GM23248 (cell line): ENCODE measurements around the gene PRKACB. TPM values are rescaled to one million over a fixed set of nuclear protein-coding genes. Genes with fewer than 3 reads are reported as not detected.

ENCODE experiments used
- DNase-seq: peaks from one replicate; pipeline ENCODE4 v3.0.0-alpha.2; 2015
- H2AFZ ChIP-seq: fragments of 200-600 bp; sonication (generic); 2 replicates; pipeline ENCODE4 v1.6.1; 2016; ENCODE audit warnings: antibody characterized with exemption
- H3F3A ChIP-seq: fragments of 200-600 bp; sonication (generic); 2 replicates; pipeline ENCODE4 v1.6.1; 2016; ENCODE audit warnings: mild to moderate bottlenecking, antibody characterized with exemption, mixed run types; ENCODE audit not compliant: insufficient read depth
- H3K27ac ChIP-seq: fragments of 200-600 bp; sonication (generic); 2 replicates; pipeline ENCODE4 v1.5.1; 2016; ENCODE audit warnings: mild to moderate bottlenecking
- H3K27me3 ChIP-seq: fragments of 200-600 bp; sonication (generic); replicated peaks from 2 replicates; pipeline ENCODE4 v1.6.1; 2016; ENCODE audit warnings: mild to moderate bottlenecking; ENCODE audit not compliant: insufficient read depth
- H3K36me3 ChIP-seq: fragments of 200-600 bp; sonication (generic); 2 replicates; pipeline ENCODE4 v1.6.1; 2016; ENCODE audit warnings: low read depth, mild to moderate bottlenecking
- H3K4me1 ChIP-seq: fragments of 200-600 bp; sonication (generic); 2 replicates; pipeline ENCODE4 v1.6.1; 2016; ENCODE audit warnings: mild to moderate bottlenecking; ENCODE audit not compliant: insufficient read depth
- H3K4me2 ChIP-seq: fragments of 200-600 bp; sonication (generic); one replicate; pipeline ENCODE4 v1.6.1; 2016; ENCODE audit warnings: mild to moderate bottlenecking; ENCODE audit not compliant: unreplicated experiment
- H3K4me3 ChIP-seq: fragments of 200-600 bp; sonication (generic); 2 replicates; pipeline ENCODE4 v1.5.1; 2016; ENCODE audit warnings: mild to moderate bottlenecking
- H3K79me2 ChIP-seq: fragments of 200-600 bp; sonication (generic); 2 replicates; pipeline ENCODE4 v1.6.1; 2016; ENCODE audit warnings: mild to moderate bottlenecking; ENCODE audit not compliant: insufficient read depth
- H3K9ac ChIP-seq: fragments of 200-600 bp; sonication (generic); 2 replicates; pipeline ENCODE4 v1.6.1; 2016; ENCODE audit warnings: mild to moderate bottlenecking
- H3K9me2 ChIP-seq: fragments of 200-600 bp; sonication (generic); 2 replicates; pipeline ENCODE4 v1.6.1; 2016; ENCODE audit warnings: mixed run types, mild to moderate bottlenecking, moderate library complexity; ENCODE audit not compliant: insufficient read depth
- H3K9me3 ChIP-seq: fragments of 200-600 bp; sonication (generic); one replicate; pipeline ENCODE4 v1.6.1; 2017; ENCODE audit warnings: low read depth
- H4K20me1 ChIP-seq: fragments of 200-600 bp; sonication (generic); 2 replicates; pipeline ENCODE4 v1.6.0; 2016; ENCODE audit not compliant: insufficient read depth
- EZH2 ChIP-seq: fragments of 200-600 bp; sonication (generic); IDR thresholded peaks from 2 replicates; pipeline ENCODE4 v1.6.1; 2018; ENCODE audit warnings: antibody characterized with exemption, mild to moderate bottlenecking; ENCODE audit not compliant: insufficient read depth, poor library complexity, severe bottlenecking
- EZH2phosphoT487 ChIP-seq: fragments of 200-600 bp; sonication (generic); IDR thresholded peaks from 2 replicates; pipeline ENCODE4 v1.6.1; 2018; ENCODE audit warnings: antibody characterized with exemption, moderate library complexity, mild to moderate bottlenecking, low read depth; ENCODE audit not compliant: insufficient read depth
- WGBS, 2 experiments: methylation state at CpG; one replicate each; pipeline ENCODE4 v1.1.6; 2015 to 2017; ENCODE audit warnings: low lambda C conversion rate in 2 of 2, low coverage in 1 of 2; ENCODE audit errors: missing lambda C conversion rate in 2 of 2; 5-methylcytosine and 5-hydroxymethylcytosine counted together
- in situ Hi-C: fragments of 300-500 bp; cut with MboI; formaldehyde crosslinking; loops from 2 replicates; pipeline ENCODE4 v1.15.0; 2020
- polyA plus RNA-seq: library from polyadenylated mRNA; unstranded; fragments of >200 nt; fragmentation: Nextera tagmentation; extraction: Ambion mirVana; gene quantifications from 2 replicates; pipeline ENCODE4 v1.2.1, GENCODE V29; 2016
- total RNA-seq: library from RNA; depleted of rRNA; stranded (reverse); fragments of >200 nt; shearing (Covaris generic); gene quantifications from 2 replicates; pipeline ENCODE4 v1.2.3, GENCODE V29; 2014

Gene PRKACB
- total and polyA plus RNA-seq, 2 experiments from 2014 or later: 23.9 to 25.6 TPM

DNA sequence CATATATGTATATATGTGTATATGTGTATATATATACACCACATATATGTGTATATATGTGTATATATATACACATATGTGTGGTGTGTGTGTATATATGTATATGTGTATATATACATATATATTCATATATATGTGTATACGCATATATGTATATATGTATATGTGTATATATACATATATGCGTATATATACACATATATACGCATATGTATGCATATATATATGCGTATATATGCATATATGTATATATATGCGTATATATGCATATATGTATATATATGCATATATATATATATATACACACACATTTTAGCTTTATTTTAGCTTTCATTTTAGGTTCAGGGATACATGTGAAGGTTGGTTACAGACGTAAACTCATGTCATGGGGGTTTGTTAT, 54.8 kb downstream of the PRKACB start:
- in situ Hi-C loops: no loop called here
- Histone ChIP-seq H3F3A (no peaks in the 10 kb centered on the region), H3K9ac (no peak overlapping the region), H3K79me2 (no peaks in the 10 kb centered on the region), H3K4me1 (no peaks in the 10 kb centered on the region), H3K27me3 (no peaks in the 10 kb centered on the region), H3K4me3 (no peak overlapping the region), H3K4me2 (no peak overlapping the region), H3K27ac (no peak overlapping the region), H4K20me1 (no peaks in the 10 kb centered on the region), H2AFZ (no peak overlapping the region), H3K9me2 (no peaks in the 10 kb centered on the region), H3K36me3 (peaks cover 13% of the 10 kb centered on the region), H3K9me3 (no peaks in the 10 kb centered on the region)
- no peak for TF ChIP-seq EZH2
- no peak for TF ChIP-seq EZH2phosphoT487
- DNase-seq: no peak
- WGBS, 2 experiments: 97 to 98% methylated on average over 6 of the region's 6 CpGs

- 94 to 100% methylated on average over 1 of the region's 1 CpG for WGBS, 2 experiments
- no peak overlapping the region for H3K27ac ChIP-seq
- TF ChIP-seq EZH2 (no peak), EZH2phosphoT487 (no peak)
Observed at GRCh38 chr1:84199257-84199656, 55.2 kb downstream of the PRKACB start.

DNA sequence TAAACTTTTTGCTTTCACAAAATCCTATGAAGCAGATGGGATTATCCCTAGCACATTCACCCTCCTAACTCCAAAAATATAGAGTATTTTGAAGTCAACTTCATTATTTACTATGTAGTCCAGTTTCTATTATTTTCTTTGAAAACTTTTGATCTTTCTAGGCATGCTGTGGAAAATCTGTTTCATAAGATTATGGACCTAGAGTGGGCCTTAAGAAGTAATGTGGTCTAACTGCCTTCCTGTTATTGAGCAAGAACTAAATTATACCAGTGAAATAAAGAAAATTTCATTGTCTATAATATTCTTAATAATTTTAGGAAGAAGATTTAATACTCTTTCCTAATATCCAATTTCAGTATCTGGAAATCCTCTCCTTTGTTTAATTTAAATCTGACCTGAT, 58.1 kb downstream of the PRKACB start:
- Histone ChIP-seq H3K27me3 (no peaks in the 10 kb centered on the region), H3K4me3 (no peak overlapping the region), H3K4me1 (no peaks in the 10 kb centered on the region), H3K36me3 (peaks cover 13% of the 10 kb centered on the region), H3K27ac (no peak overlapping the region), H3K79me2 (no peaks in the 10 kb centered on the region), H3K9me3 (no peaks in the 10 kb centered on the region), H3F3A (no peaks in the 10 kb centered on the region), H4K20me1 (no peaks in the 10 kb centered on the region), H3K4me2 (no peak overlapping the region), H3K9me2 (no peaks in the 10 kb centered on the region), H3K9ac (no peak overlapping the region), H2AFZ (no peak overlapping the region)
- no peak for DNase-seq
- no peak for TF ChIP-seq EZH2phosphoT487
- no peak for TF ChIP-seq EZH2
- in situ Hi-C loops: no loop called here

More at GRCh38 chr1:84199257-84199656, 55.2 kb downstream of the PRKACB start:
- Histone ChIP-seq H3K79me2 (no peaks in the 10 kb centered on the region), H3K27me3 (no peaks in the 10 kb centered on the region), H3K9ac (no peak overlapping the region), H3K9me3 (no peaks in the 10 kb centered on the region), H3K4me2 (no peak overlapping the region), H4K20me1 (no peaks in the 10 kb centered on the region), H3K9me2 (no peaks in the 10 kb centered on the region), H3K4me1 (no peaks in the 10 kb centered on the region), H3K36me3 (peaks cover 13% of the 10 kb centered on the region), H3K4me3 (no peak overlapping the region), H2AFZ (no peak overlapping the region), H3F3A (no peaks in the 10 kb centered on the region)
- DNase-seq: no peak
- in situ Hi-C loops: no loop called here

DNA sequence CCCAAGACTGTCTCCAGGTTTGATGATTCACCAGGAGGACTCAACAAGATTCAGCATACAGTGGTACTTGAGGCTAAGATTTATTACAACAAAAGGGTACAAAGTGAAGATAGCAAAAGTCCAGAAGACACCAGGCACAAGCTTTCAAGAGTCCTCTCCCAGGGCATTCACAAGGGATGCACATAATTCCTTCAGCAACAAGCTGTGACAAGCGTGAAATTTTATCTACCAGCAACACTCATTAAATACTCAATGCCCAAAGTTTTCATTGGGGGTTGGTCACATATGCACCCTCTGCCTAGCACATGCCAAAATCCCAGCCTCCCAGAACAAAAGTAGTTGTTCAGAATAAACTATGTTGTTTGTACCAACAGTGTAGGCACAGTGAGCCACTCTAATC, 62.3 kb downstream of the PRKACB start:
- Histone ChIP-seq H4K20me1 (no peaks in the 10 kb centered on the region), H3K4me2 (no peak overlapping the region), H2AFZ (no peak overlapping the region), H3K79me2 (no peaks in the 10 kb centered on the region), H3K4me3 (no peak overlapping the region), H3K9ac (no peak overlapping the region), H3K9me2 (no peaks in the 10 kb centered on the region), H3K9me3 (no peaks in the 10 kb centered on the region), H3F3A (no peaks in the 10 kb centered on the region), H3K27ac (no peak overlapping the region), H3K36me3 (no peaks in the 10 kb centered on the region), H3K27me3 (no peaks in the 10 kb centered on the region), H3K4me1 (no peaks in the 10 kb centered on the region)
- no peak for DNase-seq
- TF ChIP-seq EZH2: no peak
- TF ChIP-seq EZH2phosphoT487: no peak
- WGBS, 2 experiments: 97 to 100% methylated on average over 1 of the region's 1 CpG
- in situ Hi-C loops: no loop called here

GRCh38 chr1:84208935-84209334, 64.9 kb downstream of the PRKACB start:
- TF ChIP-seq EZH2 (no peak), EZH2phosphoT487 (no peak)
- no peaks in the 10 kb centered on the region for H3K27me3 ChIP-seq
- H3K9me3 ChIP-seq: no peaks in the 10 kb centered on the region
- no peaks in the 10 kb centered on the region for H3K79me2 ChIP-seq
- H3K36me3 ChIP-seq: no peaks in the 10 kb centered on the region
- no peak overlapping the region for H2AFZ ChIP-seq
- DNase-seq: no peak
- in situ Hi-C loops: no loop called here
- no peak overlapping the region for H3K27ac ChIP-seq
- H3K9me2 ChIP-seq: no peaks in the 10 kb centered on the region
- no peaks in the 10 kb centered on the region for H3K4me1 ChIP-seq
- H3K9ac ChIP-seq: no peak overlapping the region
- H3F3A ChIP-seq: no peaks in the 10 kb centered on the region
- no peak overlapping the region for H3K4me3 ChIP-seq
- H4K20me1 ChIP-seq: no peaks in the 10 kb centered on the region
- no peak overlapping the region for H3K4me2 ChIP-seq
